ENCODE data around the gene TBL3.
A peak's percentile ranks its signal among the peaks of the same experiment; 100 is the strongest.

Gene TBL3

GRCh38 chr16:1971796-1972489, at the start of gene TBL3:
TBL3 (plus strand) TSS chr16:1972053; CDS start chr16:1972165, 112 bp downstream.
- Histone ChIP-seq H2AFZ (ENCODE audit: low read length, unreplicated experiment) (peak within 1 kb of the TSS; percentile 94), H3K4me3 (ENCODE audit: low read depth, low read length) (peak within 1 kb of the TSS; percentile 99), H3K79me2 (ENCODE audit: control insufficient read depth, insufficient read depth, low read length, unreplicated experiment) (peaks cover 25% of the 10 kb centered on the region), H3K27ac (ENCODE audit: low read depth, low read length) (peak within 1 kb of the TSS; percentile 78), H3K36me3 (ENCODE audit: insufficient read depth, low read length) (no peaks in the 10 kb centered on the region), H3K27me3 (ENCODE audit: insufficient read depth, low read length) (no peaks in the 10 kb centered on the region), H3K4me1 (ENCODE audit: control insufficient read depth, insufficient read depth, low read length, unreplicated experiment) (peaks cover 6% of the 10 kb centered on the region)

- Histone ChIP-seq H3K4me3 (ENCODE audit: low read depth, low read length) (no peak overlapping the region), H3K79me2 (ENCODE audit: control insufficient read depth, insufficient read depth, low read length, unreplicated experiment) (no peaks in the 10 kb centered on the region), H3K36me3 (ENCODE audit: insufficient read depth, low read length) (no peaks in the 10 kb centered on the region), H2AFZ (ENCODE audit: low read length, unreplicated experiment) (no peak overlapping the region), H3K4me1 (ENCODE audit: control insufficient read depth, insufficient read depth, low read length, unreplicated experiment) (peaks cover 5% of the 10 kb centered on the region), H3K27ac (ENCODE audit: low read depth, low read length) (no peak overlapping the region), H3K27me3 (ENCODE audit: insufficient read depth, low read length) (peaks cover 48% of the 10 kb centered on the region)
Observed at GRCh38 chr16:1922357-1922756, 49.5 kb upstream of the TBL3 start.

- no peaks in the 10 kb centered on the region for H3K36me3 ChIP-seq (ENCODE audit: insufficient read depth, low read length)
- H3K27me3 ChIP-seq (ENCODE audit: insufficient read depth, low read length): peaks cover 42% of the 10 kb centered on the region
- no peak overlapping the region for H3K4me3 ChIP-seq (ENCODE audit: low read depth, low read length)
- peaks cover 5% of the 10 kb centered on the region for H3K4me1 ChIP-seq (ENCODE audit: control insufficient read depth, insufficient read depth, low read length, unreplicated experiment)
- H3K27ac ChIP-seq (ENCODE audit: low read depth, low read length): no peak overlapping the region
- H3K79me2 ChIP-seq (ENCODE audit: control insufficient read depth, insufficient read depth, low read length, unreplicated experiment): no peaks in the 10 kb centered on the region
- no peak overlapping the region for H2AFZ ChIP-seq (ENCODE audit: low read length, unreplicated experiment)
Observed at GRCh38 chr16:1923299-1924034, 48.4 kb upstream of the TBL3 start.

GRCh38 chr16:1924095-1924494, 47.8 kb upstream of the TBL3 start:
- H3K4me3 ChIP-seq (ENCODE audit: low read depth, low read length): no peak overlapping the region
- H3K4me1 ChIP-seq (ENCODE audit: control insufficient read depth, insufficient read depth, low read length, unreplicated experiment): peaks cover 5% of the 10 kb centered on the region
- H3K27ac ChIP-seq (ENCODE audit: low read depth, low read length): no peak overlapping the region
- peaks cover 36% of the 10 kb centered on the region for H3K27me3 ChIP-seq (ENCODE audit: insufficient read depth, low read length)
- H2AFZ ChIP-seq (ENCODE audit: low read length, unreplicated experiment): no peak overlapping the region
- no peaks in the 10 kb centered on the region for H3K36me3 ChIP-seq (ENCODE audit: insufficient read depth, low read length)
- no peaks in the 10 kb centered on the region for H3K79me2 ChIP-seq (ENCODE audit: control insufficient read depth, insufficient read depth, low read length, unreplicated experiment)

- Histone ChIP-seq H3K4me3 (ENCODE audit: low read depth, low read length) (no peak overlapping the region), H3K27ac (ENCODE audit: low read depth, low read length) (no peak overlapping the region), H3K79me2 (ENCODE audit: control insufficient read depth, insufficient read depth, low read length, unreplicated experiment) (no peaks in the 10 kb centered on the region), H3K4me1 (ENCODE audit: control insufficient read depth, insufficient read depth, low read length, unreplicated experiment) (peaks cover 5% of the 10 kb centered on the region), H2AFZ (ENCODE audit: low read length, unreplicated experiment) (no peak overlapping the region), H3K36me3 (ENCODE audit: insufficient read depth, low read length) (no peaks in the 10 kb centered on the region), H3K27me3 (ENCODE audit: insufficient read depth, low read length) (peaks cover 14% of the 10 kb centered on the region)
Observed at GRCh38 chr16:1926271-1926670, 45.6 kb upstream of the TBL3 start.

GRCh38 chr16:1929105-1929504, 42.7 kb upstream of the TBL3 start:
- Histone ChIP-seq H3K79me2 (ENCODE audit: control insufficient read depth, insufficient read depth, low read length, unreplicated experiment) (no peaks in the 10 kb centered on the region), H3K27me3 (ENCODE audit: insufficient read depth, low read length) (no peaks in the 10 kb centered on the region), H3K27ac (ENCODE audit: low read depth, low read length) (no peak overlapping the region), H3K4me3 (ENCODE audit: low read depth, low read length) (peak overlapping the region; percentile 71), H3K36me3 (ENCODE audit: insufficient read depth, low read length) (no peaks in the 10 kb centered on the region), H3K4me1 (ENCODE audit: control insufficient read depth, insufficient read depth, low read length, unreplicated experiment) (no peaks in the 10 kb centered on the region), H2AFZ (ENCODE audit: low read length, unreplicated experiment) (peak overlapping the region; percentile 81)

GRCh38 chr16:1929578-1930337, 42.1 kb upstream of the TBL3 start:
- peak overlapping the region; percentile 94 for H2AFZ ChIP-seq (ENCODE audit: low read length, unreplicated experiment)
- no peak overlapping the region for H3K27ac ChIP-seq (ENCODE audit: low read depth, low read length)
- H3K4me1 ChIP-seq (ENCODE audit: control insufficient read depth, insufficient read depth, low read length, unreplicated experiment): no peaks in the 10 kb centered on the region
- no peaks in the 10 kb centered on the region for H3K27me3 ChIP-seq (ENCODE audit: insufficient read depth, low read length)
- peak overlapping the region; percentile 71 for H3K4me3 ChIP-seq (ENCODE audit: low read depth, low read length)
- H3K36me3 ChIP-seq (ENCODE audit: insufficient read depth, low read length): no peaks in the 10 kb centered on the region
- no peaks in the 10 kb centered on the region for H3K79me2 ChIP-seq (ENCODE audit: control insufficient read depth, insufficient read depth, low read length, unreplicated experiment)

- H3K4me3 ChIP-seq (ENCODE audit: low read depth, low read length): no peak overlapping the region
- no peak overlapping the region for H2AFZ ChIP-seq (ENCODE audit: low read length, unreplicated experiment)
- H3K27ac ChIP-seq (ENCODE audit: low read depth, low read length): no peak overlapping the region
Observed at GRCh38 chr16:1930338-1930720, 41.5 kb upstream of the TBL3 start.

GRCh38 chr16:1932050-1933028, 39.5 kb upstream of the TBL3 start:
- Histone ChIP-seq H3K27me3 (ENCODE audit: insufficient read depth, low read length) (no peaks in the 10 kb centered on the region), H3K79me2 (ENCODE audit: control insufficient read depth, insufficient read depth, low read length, unreplicated experiment) (no peaks in the 10 kb centered on the region), H3K4me1 (ENCODE audit: control insufficient read depth, insufficient read depth, low read length, unreplicated experiment) (no peaks in the 10 kb centered on the region), H3K36me3 (ENCODE audit: insufficient read depth, low read length) (no peaks in the 10 kb centered on the region), H3K27ac (ENCODE audit: low read depth, low read length) (no peak overlapping the region), H3K4me3 (ENCODE audit: low read depth, low read length) (no peak overlapping the region), H2AFZ (ENCODE audit: low read length, unreplicated experiment) (no peak overlapping the region)

More at GRCh38 chr16:1930338-1930720, 41.5 kb upstream of the TBL3 start:
- Histone ChIP-seq H3K4me1 (ENCODE audit: control insufficient read depth, insufficient read depth, low read length, unreplicated experiment) (no peaks in the 10 kb centered on the region), H3K36me3 (ENCODE audit: insufficient read depth, low read length) (no peaks in the 10 kb centered on the region), H3K79me2 (ENCODE audit: control insufficient read depth, insufficient read depth, low read length, unreplicated experiment) (no peaks in the 10 kb centered on the region), H3K27me3 (ENCODE audit: insufficient read depth, low read length) (no peaks in the 10 kb centered on the region)

Data from ACC112 (cell line).